GM12878 (cell line): ENCODE measurements around the gene SGSH. TPM values are rescaled to one million over a fixed set of nuclear protein-coding genes. Genes with fewer than 3 reads are reported as not detected.

Experiments
- ATAC-seq: fragments of 200-7000 bp; cut with Tn5 transposase; 3 replicates; pipeline ENCODE4 v1.9.1; 2020; ENCODE audit warnings: mild to moderate bottlenecking, moderate library complexity
- BruUV-seq: library from RNA; stranded (reverse); fragments of 400-500 nt; replicated peaks from 2 replicates; lab custom pipeline; 2021; lab: Mats Ljungman, UMichigan
- CTCF ChIA-PET: fragments of 300-600 bp; sonication (Branson Sonifier 250); formaldehyde crosslinking; extraction: SDS; loops from one replicate; lab custom pipeline; 2021; ENCODE audit warnings: inconsistent platforms; lab: Yijun Ruan, JAX
- POLR2A ChIA-PET: fragments of 350-600 bp; formaldehyde crosslinking; extraction: SDS; loops from one replicate; lab custom pipeline; 2021; ENCODE audit warnings: inconsistent platforms; lab: Charles Lee
- RAD21 ChIA-PET: fragments of 300-600 bp; sonication (Branson Sonifier 250); formaldehyde crosslinking; loops from one replicate; lab custom pipeline; 2023; ENCODE audit warnings: antibody characterized with exemption; ENCODE audit not compliant: unreplicated experiment; lab: Charles Lee
- SMC1A ChIA-PET: fragments of 300-600 bp; sonication (Branson Sonifier 250); formaldehyde crosslinking; loops from one replicate; lab custom pipeline; 2023; ENCODE audit not compliant: unreplicated experiment, uncharacterized antibody; lab: Charles Lee
- DNase-seq: peaks from one replicate; pipeline ENCODE4 v3.0.0-alpha.2; 2011; ENCODE audit warnings: low read depth, low spot score
- FAIRE-seq: peaks from 3 replicates; lab custom pipeline; 2011; peaks lifted over from hg19 to GRCh38; lab: Jason Lieb, UNC
- H2AFZ ChIP-seq: 2 replicates; pipeline ENCODE4 v1.6.0; 2011; ENCODE audit warnings: low read depth, low read length, control low read depth; ENCODE audit not compliant: control insufficient read depth
- H3K27ac ChIP-seq: 2 replicates; pipeline ENCODE4 v1.5.1; 2011; ENCODE audit warnings: control low read depth; ENCODE audit not compliant: control insufficient read depth, insufficient read depth
- H3K27me3 ChIP-seq, 2 experiments: replicated peaks in 1 of 2; 2 replicates each; pipeline versions ENCODE4 v1.6.0 to v1.6.1; 2011; ENCODE audit warnings: low read length in 1 of 2; ENCODE audit not compliant: control insufficient read depth in 2 of 2, insufficient read depth in 2 of 2
- H3K36me3 ChIP-seq, 2 experiments: 2 replicates each; pipeline ENCODE4 v1.5.1; 2011; ENCODE audit warnings: low read length in 1 of 2; ENCODE audit not compliant: control insufficient read depth in 2 of 2, insufficient read depth in 2 of 2
- H3K4me1 ChIP-seq: 2 replicates; pipeline ENCODE4 v1.6.1; 2011; ENCODE audit warnings: mild to moderate bottlenecking, low read length, moderate library complexity, mixed read lengths; ENCODE audit not compliant: control insufficient read depth, insufficient read depth
- H3K4me2 ChIP-seq: 2 replicates; pipeline ENCODE4 v1.6.0; 2011; ENCODE audit warnings: control low read depth; ENCODE audit not compliant: control insufficient read depth, insufficient read depth
- H3K4me3 ChIP-seq: fragments of 200-600 bp; sonication (generic); 2 replicates; pipeline ENCODE4 v1.5.1; 2016
- H3K79me2 ChIP-seq: 2 replicates; pipeline ENCODE4 v1.6.0; 2011; ENCODE audit warnings: low read length; ENCODE audit not compliant: control insufficient read depth, insufficient read depth
- H3K9ac ChIP-seq: 2 replicates; pipeline ENCODE4 v1.8.0; 2011; ENCODE audit warnings: low read length, control low read depth, mixed read lengths; ENCODE audit not compliant: control insufficient read depth, insufficient read depth
- H3K9me3 ChIP-seq: replicated peaks from 3 replicates; pipeline ENCODE4 v1.5.1; 2011; ENCODE audit warnings: mild to moderate bottlenecking, low read length; ENCODE audit not compliant: control insufficient read depth, insufficient read depth
- H4K20me1 ChIP-seq: 2 replicates; pipeline ENCODE4 v1.6.0; 2011; ENCODE audit not compliant: control insufficient read depth, insufficient read depth
- CEBPZ ChIP-seq: fragments of 150-350 bp; IDR thresholded peaks from 2 replicates; pipeline ENCODE4 v1.6.1; 2016; ENCODE audit warnings: low read depth, low read length
- MEF2A ChIP-seq: IDR thresholded peaks from 2 replicates; pipeline ENCODE4 v1.6.1; 2011; ENCODE audit warnings: low read depth, mild to moderate bottlenecking, low read length, moderate library complexity; ENCODE audit not compliant: insufficient read depth
- SIN3A ChIP-seq: IDR thresholded peaks from 2 replicates; pipeline ENCODE4 v1.6.1; 2012; ENCODE audit warnings: low read depth, low read length, improper control_type of control experiment
- TBL1XR1 ChIP-seq: IDR thresholded peaks from 2 replicates; pipeline ENCODE4 v1.6.1; 2012; ENCODE audit warnings: low read depth, low read length, improper control_type of control experiment
- ZNF384 ChIP-seq: IDR thresholded peaks from 2 replicates; pipeline ENCODE4 v1.6.1; 2012; ENCODE audit warnings: low read depth, mild to moderate bottlenecking, low read length, improper control_type of control experiment, borderline replicate concordance
- WGBS: methylation state at CpG from one replicate; pipeline ENCODE4 v1.1.6; 2016; ENCODE audit warnings: low lambda C conversion rate; ENCODE audit not compliant: insufficient replicate concordance, insufficient coverage; ENCODE audit errors: missing lambda C conversion rate; 5-methylcytosine and 5-hydroxymethylcytosine counted together
- in situ Hi-C: fragments of 300-500 bp; cut with MboI; formaldehyde crosslinking; loops from 9 replicates; pipeline ENCODE4 v1.14.3; 2018; ENCODE audit warnings: mixed read lengths
- intact Hi-C: fragments of 100-400 bp; cut with micrococcal nuclease; formaldehyde crosslinking; loops from one replicate; pipeline ENCODE4 v1.14.2; 2022; ENCODE audit not compliant: unreplicated experiment
- polyA plus RNA-seq, 11 experiments: library from polyadenylated mRNA; depleted of rRNA in 4 of 11; unstranded in 6 of 11; stranded (reverse) in 5 of 11; fragments of >200 nt; fragmentation: Nextera tagmentation in 4 of 11; fragmentation: Illumina TruSeq in 1 of 11; extraction: Ambion mirVana in 4 of 11; extraction: Trizol in 1 of 11; gene quantifications; 1 replicate in 1 of 11; 2 replicates in 10 of 11; pipeline versions ENCODE4 v1.2.1 to v1.2.3, GENCODE V29; 2011 to 2016; ENCODE audit warnings: inconsistent platforms in 2 of 11, missing spikeins in 2 of 11, low read depth in 1 of 11
- total RNA-seq, 4 experiments: library from RNA; depleted of rRNA in 3 of 4; stranded (reverse); fragments of >200 nt in 3 of 4; fragmentation: Illumina TruSeq in 1 of 4; extraction: Trizol in 1 of 4; gene quantifications; 2 replicates each; pipeline versions ENCODE4 v1.2.1 to v1.2.3, GENCODE V29; 2013 to 2021
- TF ChIP-seq, protein P1 (sequence below): IDR thresholded peaks from 2 replicates; pipeline ENCODE4 v1.6.1; 2011; ENCODE audit warnings: borderline replicate concordance, low read depth, mild to moderate bottlenecking, moderate library complexity, mixed read lengths, low read length; ENCODE audit not compliant: insufficient read depth; ENCODE audit errors: extremely low read length
- TF ChIP-seq, protein P2 (sequence below): fragments of 150-350 bp; IDR thresholded peaks from 2 replicates; pipeline ENCODE4 v1.6.1; 2014; ENCODE audit warnings: mild to moderate bottlenecking, low read depth, low read length
- TF ChIP-seq, protein P3 (sequence below): IDR thresholded peaks from 2 replicates; pipeline ENCODE4 v1.6.1; 2011; ENCODE audit warnings: borderline replicate concordance, low read depth, mild to moderate bottlenecking, moderate library complexity, low read length; ENCODE audit not compliant: insufficient read depth, poor library complexity, severe bottlenecking
- TF ChIP-seq, protein P4 (sequence below): IDR thresholded peaks from 2 replicates; pipeline ENCODE4 v1.6.1; 2012; ENCODE audit warnings: improper control_type of control experiment, low read depth, low read length; ENCODE audit not compliant: insufficient replicate concordance

Gene SGSH
- total and polyA plus RNA-seq, 10 of the 15 experiments (the other 5 are each of a cell fraction or from before 2014, with no cell fraction given): 0.13 to 17.2 (median 6.0) TPM

GRCh38 chr17:80195141-80195540 lies 25.0 kb downstream of the SGSH start:
- DNase-seq (no peak), ATAC-seq (no peak), FAIRE-seq (no peak)
- no peaks in the 10 kb centered on the region for H3K36me3 ChIP-seq
- no peaks in the 10 kb centered on the region for H3K4me1 ChIP-seq
- CTCF ChIA-PET: interaction anchor here (0.7 to 3.1 kb wide), 14 partner anchors 11 to 232 kb away, joined by 3 to 16 read pairs (median 4); no protein-coding TSS in a partner anchor
- H3K9me3 ChIP-seq: peaks cover 2% of the 10 kb centered on the region; the same call in 1 of the 3 replicates
- intact Hi-C loops: loop anchor here (10.0 kb wide), 2 partner anchors 140 to 170 kb away; no protein-coding TSS in a partner anchor
- H2AFZ ChIP-seq: no peak overlapping the region
- H3K9ac ChIP-seq: no peak overlapping the region
- H3K27ac ChIP-seq: no peak overlapping the region
- POLR2A ChIA-PET: no interaction called here
- H3K4me3 ChIP-seq: no peak overlapping the region
- in situ Hi-C loops: no loop called here
- SMC1A ChIA-PET: interaction anchor here (1.5 to 1.8 kb wide), 2 partner anchors 9 to 24 kb away, joined by 5 to 8 read pairs; partner anchors contain the start of gene SGSH
- H3K79me2 ChIP-seq: no peaks in the 10 kb centered on the region
- H3K4me2 ChIP-seq: no peak overlapping the region
- H4K20me1 ChIP-seq: no peaks in the 10 kb centered on the region
- 63% methylated on average over 14 of the region's 14 CpGs for WGBS
- RAD21 ChIA-PET: interaction anchor here (0.7 to 1.4 kb wide), 8 partner anchors 24 to 219 kb away, joined by 3 to 4 read pairs (median 3); no protein-coding TSS in a partner anchor
- H3K27me3 ChIP-seq: no peaks in the 10 kb centered on the region
- no TSS peak for BruUV-seq
- TF ChIP-seq, protein P1, sequence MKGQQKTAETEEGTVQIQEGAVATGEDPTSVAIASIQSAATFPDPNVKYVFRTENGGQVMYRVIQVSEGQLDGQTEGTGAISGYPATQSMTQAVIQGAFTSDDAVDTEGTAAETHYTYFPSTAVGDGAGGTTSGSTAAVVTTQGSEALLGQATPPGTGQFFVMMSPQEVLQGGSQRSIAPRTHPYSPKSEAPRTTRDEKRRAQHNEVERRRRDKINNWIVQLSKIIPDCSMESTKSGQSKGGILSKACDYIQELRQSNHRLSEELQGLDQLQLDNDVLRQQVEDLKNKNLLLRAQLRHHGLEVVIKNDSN: no peak
- TF ChIP-seq SIN3A (no peak), CEBPZ (no peak), TBL1XR1 (no peak), ZNF384 (no peak), MEF2A (no peak)
- TF ChIP-seq, protein P2, sequence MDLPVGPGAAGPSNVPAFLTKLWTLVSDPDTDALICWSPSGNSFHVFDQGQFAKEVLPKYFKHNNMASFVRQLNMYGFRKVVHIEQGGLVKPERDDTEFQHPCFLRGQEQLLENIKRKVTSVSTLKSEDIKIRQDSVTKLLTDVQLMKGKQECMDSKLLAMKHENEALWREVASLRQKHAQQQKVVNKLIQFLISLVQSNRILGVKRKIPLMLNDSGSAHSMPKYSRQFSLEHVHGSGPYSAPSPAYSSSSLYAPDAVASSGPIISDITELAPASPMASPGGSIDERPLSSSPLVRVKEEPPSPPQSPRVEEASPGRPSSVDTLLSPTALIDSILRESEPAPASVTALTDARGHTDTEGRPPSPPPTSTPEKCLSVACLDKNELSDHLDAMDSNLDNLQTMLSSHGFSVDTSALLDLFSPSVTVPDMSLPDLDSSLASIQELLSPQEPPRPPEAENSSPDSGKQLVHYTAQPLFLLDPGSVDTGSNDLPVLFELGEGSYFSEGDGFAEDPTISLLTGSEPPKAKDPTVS: no peak
- TF ChIP-seq, protein P3, sequence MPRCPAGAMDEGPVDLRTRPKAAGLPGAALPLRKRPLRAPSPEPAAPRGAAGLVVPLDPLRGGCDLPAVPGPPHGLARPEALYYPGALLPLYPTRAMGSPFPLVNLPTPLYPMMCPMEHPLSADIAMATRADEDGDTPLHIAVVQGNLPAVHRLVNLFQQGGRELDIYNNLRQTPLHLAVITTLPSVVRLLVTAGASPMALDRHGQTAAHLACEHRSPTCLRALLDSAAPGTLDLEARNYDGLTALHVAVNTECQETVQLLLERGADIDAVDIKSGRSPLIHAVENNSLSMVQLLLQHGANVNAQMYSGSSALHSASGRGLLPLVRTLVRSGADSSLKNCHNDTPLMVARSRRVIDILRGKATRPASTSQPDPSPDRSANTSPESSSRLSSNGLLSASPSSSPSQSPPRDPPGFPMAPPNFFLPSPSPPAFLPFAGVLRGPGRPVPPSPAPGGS: no peak
- TF ChIP-seq, protein P4, sequence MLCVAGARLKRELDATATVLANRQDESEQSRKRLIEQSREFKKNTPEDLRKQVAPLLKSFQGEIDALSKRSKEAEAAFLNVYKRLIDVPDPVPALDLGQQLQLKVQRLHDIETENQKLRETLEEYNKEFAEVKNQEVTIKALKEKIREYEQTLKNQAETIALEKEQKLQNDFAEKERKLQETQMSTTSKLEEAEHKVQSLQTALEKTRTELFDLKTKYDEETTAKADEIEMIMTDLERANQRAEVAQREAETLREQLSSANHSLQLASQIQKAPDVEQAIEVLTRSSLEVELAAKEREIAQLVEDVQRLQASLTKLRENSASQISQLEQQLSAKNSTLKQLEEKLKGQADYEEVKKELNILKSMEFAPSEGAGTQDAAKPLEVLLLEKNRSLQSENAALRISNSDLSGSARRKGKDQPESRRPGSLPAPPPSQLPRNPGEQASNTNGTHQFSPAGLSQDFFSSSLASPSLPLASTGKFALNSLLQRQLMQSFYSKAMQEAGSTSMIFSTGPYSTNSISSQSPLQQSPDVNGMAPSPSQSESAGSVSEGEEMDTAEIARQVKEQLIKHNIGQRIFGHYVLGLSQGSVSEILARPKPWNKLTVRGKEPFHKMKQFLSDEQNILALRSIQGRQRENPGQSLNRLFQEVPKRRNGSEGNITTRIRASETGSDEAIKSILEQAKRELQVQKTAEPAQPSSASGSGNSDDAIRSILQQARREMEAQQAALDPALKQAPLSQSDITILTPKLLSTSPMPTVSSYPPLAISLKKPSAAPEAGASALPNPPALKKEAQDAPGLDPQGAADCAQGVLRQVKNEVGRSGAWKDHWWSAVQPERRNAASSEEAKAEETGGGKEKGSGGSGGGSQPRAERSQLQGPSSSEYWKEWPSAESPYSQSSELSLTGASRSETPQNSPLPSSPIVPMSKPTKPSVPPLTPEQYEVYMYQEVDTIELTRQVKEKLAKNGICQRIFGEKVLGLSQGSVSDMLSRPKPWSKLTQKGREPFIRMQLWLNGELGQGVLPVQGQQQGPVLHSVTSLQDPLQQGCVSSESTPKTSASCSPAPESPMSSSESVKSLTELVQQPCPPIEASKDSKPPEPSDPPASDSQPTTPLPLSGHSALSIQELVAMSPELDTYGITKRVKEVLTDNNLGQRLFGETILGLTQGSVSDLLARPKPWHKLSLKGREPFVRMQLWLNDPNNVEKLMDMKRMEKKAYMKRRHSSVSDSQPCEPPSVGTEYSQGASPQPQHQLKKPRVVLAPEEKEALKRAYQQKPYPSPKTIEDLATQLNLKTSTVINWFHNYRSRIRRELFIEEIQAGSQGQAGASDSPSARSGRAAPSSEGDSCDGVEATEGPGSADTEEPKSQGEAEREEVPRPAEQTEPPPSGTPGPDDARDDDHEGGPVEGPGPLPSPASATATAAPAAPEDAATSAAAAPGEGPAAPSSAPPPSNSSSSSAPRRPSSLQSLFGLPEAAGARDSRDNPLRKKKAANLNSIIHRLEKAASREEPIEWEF: no peak
